ENCODE results near the gene CDT1.

DNA sequence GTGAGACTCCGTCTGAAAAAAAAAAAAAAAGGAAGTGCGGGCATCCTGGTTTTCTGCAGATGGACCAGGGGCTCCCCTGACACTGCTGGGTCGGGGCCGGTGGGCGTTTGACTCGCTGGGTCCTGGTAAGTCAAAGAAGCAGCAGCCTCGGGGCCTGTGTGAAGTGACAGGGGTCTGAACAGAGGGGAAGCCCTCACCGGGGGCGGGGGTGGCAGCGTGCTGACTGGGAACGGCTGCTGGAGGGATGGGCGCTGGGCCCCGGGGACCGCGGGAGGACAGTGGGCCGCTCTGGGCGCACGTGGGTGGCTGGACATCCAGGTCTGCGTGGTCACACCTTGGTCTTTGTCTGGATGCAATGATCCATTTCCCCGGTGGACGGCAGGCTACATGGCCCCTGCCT is 45.0 kb downstream of the CDT1 start:
- TF ChIP-seq, protein P1, sequence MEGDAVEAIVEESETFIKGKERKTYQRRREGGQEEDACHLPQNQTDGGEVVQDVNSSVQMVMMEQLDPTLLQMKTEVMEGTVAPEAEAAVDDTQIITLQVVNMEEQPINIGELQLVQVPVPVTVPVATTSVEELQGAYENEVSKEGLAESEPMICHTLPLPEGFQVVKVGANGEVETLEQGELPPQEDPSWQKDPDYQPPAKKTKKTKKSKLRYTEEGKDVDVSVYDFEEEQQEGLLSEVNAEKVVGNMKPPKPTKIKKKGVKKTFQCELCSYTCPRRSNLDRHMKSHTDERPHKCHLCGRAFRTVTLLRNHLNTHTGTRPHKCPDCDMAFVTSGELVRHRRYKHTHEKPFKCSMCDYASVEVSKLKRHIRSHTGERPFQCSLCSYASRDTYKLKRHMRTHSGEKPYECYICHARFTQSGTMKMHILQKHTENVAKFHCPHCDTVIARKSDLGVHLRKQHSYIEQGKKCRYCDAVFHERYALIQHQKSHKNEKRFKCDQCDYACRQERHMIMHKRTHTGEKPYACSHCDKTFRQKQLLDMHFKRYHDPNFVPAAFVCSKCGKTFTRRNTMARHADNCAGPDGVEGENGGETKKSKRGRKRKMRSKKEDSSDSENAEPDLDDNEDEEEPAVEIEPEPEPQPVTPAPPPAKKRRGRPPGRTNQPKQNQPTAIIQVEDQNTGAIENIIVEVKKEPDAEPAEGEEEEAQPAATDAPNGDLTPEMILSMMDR (IDR thresholded peaks at IDR 0.05; ENCODE audit: insufficient read depth, low read length, poor library complexity, severe bottlenecking), result no peak
- no peak for TF ChIP-seq EZH2phosphoT487 (conservative IDR thresholded peaks at IDR 0.05; ENCODE audit: low read length)
